Stimulated activated CD8-positive, alpha-beta memory T cell treated with anti-CD3 and anti-CD28 coated beads, Interleukin-4, amount 100 ng/mL, for 24 hours (primary cell): Measurements from ENCODE around the gene PEX10.

Experiments used
- DNase-seq: peaks from one replicate; pipeline ENCODE4 v3.0.0-alpha.2; 2020; ENCODE audit warnings: low read depth

Gene PEX10

DNA sequence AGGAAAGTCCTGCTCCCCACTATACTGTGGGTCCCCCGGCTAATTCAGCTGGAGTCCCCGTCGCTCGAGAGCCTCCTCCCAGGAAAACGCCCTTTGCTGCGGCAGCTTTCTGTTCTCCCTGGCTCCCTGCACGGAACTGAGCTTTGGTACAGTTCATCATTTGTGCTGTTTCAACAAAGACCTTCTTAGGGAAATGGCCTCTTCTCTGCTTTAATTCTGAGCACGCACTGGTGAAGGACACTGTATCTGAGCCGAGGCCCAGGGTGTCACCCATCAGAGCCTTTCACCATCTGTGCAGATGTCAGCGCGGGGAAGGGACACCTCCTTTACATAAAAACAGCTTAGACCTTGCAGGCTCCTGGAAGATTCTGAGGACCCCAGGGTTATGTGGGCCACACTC lies 13.5 kb upstream of the PEX10 start:
- DNase-seq: no peak

- DNase-seq: no peak
Observed at GRCh38 chr1:2422523-2422922, 10.2 kb upstream of the PEX10 start.

DNA sequence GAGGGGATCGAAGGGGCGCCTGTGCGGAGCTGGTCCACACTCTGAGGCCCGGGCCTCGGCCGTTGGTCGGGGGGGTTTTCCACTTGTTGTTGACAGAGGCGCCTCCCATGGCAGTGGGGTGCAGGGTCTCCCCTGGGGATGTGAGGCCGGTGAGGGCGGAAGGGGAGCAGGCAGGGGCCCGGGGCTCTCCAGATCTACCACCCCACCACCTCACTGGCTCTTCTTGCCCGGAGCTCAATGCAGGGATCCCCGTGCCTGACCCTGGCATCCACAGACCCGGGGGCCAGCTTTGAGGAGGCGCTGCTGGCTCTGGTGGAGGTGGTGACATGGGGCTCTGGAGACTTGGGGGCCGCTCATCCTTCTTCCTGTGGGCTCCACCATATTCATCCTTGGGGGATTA lies 7.1 kb upstream of the PEX10 start:
- no peak for DNase-seq

DNA sequence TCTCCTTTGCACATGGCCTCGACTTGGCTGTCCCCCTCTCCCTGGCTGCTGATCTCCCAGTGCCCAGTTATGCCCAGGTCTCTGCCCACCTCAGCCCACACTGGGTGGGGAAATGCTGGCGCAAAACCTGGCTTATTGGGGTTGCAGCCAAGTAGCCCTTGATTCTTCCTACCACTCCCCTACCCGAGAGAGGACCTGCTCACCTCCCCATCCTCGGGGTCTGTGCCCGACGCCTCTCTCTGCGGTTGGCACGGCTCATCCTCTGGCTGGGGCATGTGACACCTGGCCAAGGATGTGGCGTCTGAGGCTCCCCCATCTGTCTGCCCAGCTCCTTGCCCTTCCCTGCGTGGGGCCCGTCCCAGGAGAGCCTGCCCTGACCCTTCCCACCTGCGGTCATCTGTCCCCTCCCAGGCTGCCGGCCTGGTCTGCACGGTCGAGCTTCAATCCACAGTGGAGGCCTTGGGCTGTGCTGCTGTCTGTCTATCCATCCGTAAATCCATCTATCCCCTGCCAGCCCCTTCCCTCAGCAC lies 6.5 kb upstream of the PEX10 start:
- no peak for DNase-seq

GRCh38 chr1:2417833-2418225 lies 5.5 kb upstream of the PEX10 start:
- DNase-seq: no peak

GRCh38 chr1:2417083-2417832 lies 4.9 kb upstream of the PEX10 start:
- no peak for DNase-seq

GRCh38 chr1:2416403-2416802 lies 4.0 kb upstream of the PEX10 start:
- DNase-seq: no peak

DNA sequence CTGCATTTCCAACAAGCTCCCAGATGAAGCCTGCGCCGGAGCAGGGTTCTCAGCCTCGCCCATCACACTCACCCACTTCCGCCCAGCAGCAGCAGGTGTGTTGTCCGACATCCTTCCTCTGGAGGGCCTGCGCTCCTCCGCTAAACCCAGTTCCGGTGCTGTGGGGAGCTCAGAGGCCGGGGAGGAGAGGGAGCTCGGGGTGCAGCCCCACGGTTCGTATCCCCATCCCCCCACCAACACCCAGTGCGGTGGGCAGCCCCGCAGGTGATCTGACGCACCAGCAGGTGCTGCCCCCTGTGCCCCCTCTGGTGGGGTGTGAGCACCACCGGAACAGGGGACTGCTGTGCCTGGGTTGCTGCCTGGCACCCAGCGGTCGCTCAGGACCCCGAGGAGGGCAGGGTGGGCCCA lies 3.4 kb upstream of the PEX10 start:
- DNase-seq: no peak

GRCh38 chr1:2415337-2415736 lies 3.0 kb upstream of the PEX10 start:
- no peak for DNase-seq

DNA sequence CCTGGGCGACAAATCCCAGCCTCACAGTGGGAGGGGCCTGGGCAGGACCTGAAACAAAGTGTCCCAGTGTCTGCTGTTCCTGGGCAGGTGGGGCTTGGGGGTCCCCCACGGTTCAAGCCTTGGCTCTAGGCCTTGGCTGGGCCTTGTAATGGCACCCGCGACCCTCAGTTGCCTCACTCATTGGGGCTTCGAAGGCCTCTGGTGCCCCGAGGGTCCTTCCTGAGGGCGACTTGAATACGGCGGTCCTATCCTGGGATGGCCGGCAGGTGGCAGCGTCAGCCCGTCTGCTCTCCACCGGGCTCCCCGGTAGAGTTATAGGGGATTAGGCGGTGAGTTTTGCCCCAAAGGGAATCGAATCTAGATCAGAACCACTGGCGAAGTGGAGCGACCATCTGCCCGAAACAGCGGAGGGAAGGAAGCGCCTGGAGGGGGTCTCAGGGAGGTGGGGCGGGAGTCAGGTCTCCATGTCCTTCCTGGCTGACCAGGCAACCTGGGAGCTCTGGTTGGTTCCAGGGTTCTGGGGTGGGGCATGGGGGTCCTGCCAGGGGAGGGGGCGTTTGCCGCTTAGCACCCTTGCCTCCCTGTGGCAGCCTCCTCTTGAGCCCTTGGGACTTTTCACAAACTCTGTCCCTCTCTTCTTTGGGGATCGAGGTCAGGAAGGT lies 2.1 kb upstream of the PEX10 start:
- DNase-seq: peak; percentile 74

DNA sequence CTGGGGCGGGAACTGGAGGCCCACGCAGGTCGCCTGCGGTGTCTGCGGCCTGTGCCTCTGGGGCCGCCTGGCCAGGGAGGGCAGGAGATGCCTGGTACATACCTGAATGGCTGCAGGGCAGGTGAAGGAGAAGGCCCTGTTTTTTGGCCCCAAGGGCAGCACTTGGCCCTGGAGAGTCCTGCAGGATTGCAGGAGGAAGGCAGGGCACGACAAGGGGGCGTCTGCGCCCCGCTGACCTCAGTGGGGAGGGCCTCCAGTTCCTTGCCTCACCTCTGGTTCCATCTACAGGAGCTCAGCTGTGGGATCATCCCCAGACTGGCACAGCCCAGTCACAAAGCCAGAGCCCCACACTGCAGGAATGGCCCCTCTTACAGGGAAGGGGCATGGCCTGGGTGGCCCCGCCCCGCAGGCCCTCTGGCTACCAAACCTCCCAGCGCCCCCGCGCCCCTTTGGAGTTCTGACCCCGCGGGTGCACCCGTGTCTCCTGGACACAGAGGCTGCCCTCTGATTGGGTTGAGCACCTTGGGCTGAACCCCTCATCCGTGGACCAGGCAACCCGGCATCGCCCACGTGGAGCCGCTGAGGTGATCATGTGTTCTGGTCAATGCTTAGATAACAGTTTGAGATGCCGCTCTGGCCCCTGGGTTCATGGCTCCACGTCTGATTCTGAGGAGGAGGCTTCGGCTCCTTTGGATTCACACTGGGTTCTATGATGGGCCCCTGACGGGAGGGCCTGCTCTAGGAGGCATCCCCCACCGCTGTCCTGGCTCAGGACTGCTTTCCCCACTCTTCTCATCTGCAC lies 1.3 kb upstream of the PEX10 start:
- DNase-seq: no peak

- DNase-seq: no peak
Observed at GRCh38 chr1:2412773-2413494, 570 bp upstream of the PEX10 start.

GRCh38 chr1:2411801-2412394 lies 466 bp downstream of the PEX10 start:
- no peak for DNase-seq

- DNase-seq: no peak
Observed at GRCh38 chr1:2409745-2410144, 2.6 kb downstream of the PEX10 start.

- no peak for DNase-seq
Observed at GRCh38 chr1:2408859-2409276, 3.5 kb downstream of the PEX10 start.

GRCh38 chr1:2408456-2408855 lies 3.9 kb downstream of the PEX10 start:
- DNase-seq: no peak

GRCh38 chr1:2407991-2408275 lies 4.4 kb downstream of the PEX10 start:
- DNase-seq: no peak

DNA sequence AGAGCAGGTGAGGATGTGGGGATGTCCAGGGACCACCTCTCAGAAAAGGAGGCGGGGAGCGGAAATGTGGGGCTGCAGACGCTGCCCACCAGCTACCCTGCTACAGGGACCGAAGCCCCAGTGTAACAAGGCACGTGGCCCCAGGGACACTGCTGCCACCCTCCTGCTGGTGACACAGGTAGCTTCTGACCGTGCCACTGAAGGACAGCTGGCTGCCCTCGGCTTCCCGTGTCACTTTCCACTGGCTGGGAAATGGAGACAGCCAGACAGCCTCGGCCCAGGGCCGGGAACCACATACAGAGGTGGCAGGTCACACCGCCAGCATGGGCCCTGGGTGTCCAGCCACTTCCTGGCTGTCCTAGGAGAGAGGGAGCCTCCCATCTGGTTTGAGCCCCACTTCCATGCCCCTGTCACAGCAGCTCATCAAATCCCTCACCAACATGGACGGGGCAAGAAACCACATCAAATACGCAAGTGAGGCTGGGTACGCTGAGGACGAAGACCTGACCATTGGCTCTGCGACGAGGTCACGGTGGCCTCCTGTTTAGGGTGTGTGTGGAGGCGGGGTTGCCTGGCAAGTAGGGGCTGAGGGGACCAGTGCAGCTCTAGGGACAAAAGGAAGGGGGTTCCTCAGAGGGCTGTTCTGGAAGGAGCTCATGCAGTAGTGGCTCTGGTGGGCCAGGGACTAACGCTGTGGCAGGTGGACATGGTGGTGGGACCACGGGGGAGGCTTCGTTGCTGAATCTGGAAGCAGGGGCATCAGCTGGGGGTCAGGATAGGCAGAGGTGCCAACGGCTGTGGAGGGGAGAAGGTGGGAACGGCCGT lies 5.0 kb downstream of the PEX10 start:
- DNase-seq: no peak

DNA sequence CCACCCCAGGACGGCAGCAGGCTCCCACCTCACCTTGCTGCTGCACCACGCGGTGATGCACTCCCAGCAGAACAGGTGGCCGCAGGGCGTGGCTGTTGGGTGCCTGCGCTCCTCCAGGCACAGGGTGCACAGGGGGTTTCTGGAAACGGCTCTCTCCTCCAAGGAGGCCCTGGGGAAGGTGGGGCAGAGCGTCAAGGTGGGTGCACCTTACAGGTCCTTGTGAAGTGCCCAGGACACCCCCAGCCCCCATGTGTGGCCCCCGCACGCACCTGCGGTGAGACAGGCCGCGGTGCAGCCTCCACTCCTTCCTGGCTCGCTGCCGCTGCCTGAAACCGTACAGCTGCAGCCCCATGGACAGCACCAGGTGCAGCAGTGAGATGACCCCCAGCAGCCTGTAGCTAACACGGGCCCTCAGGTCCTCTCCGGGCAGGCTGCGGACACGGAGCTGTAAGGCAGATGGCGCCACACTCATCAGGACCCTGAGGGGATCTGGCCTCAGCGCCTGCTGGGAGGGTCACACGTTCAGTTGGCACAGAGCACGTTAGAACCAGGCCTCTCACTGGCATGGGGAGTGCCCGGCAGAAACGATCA lies 5.8 kb downstream of the PEX10 start:
- DNase-seq: no peak

GRCh38 chr1:2405588-2406295 lies 6.6 kb downstream of the PEX10 start:
- no peak for DNase-seq
